K562 (cell line): ENCODE results near the gene CATSPER1. TPM values are rescaled to one million over a fixed set of nuclear protein-coding genes. Genes with fewer than 3 reads are reported as not detected.

Experiments
- ATAC-seq: fragments of 200-7000 bp; cut with Tn5 transposase; 3 replicates; pipeline ENCODE4 v1.9.1; 2020; ENCODE audit warnings: moderate library complexity
- BruUV-seq: library from RNA; stranded (reverse); fragments of 400-500 nt; replicated peaks from 2 replicates; lab custom pipeline; 2021; lab: Mats Ljungman, UMichigan
- CTCF ChIA-PET: fragments of 300-600 bp; formaldehyde crosslinking; extraction: SDS; loops from one replicate; lab custom pipeline; 2021; ENCODE audit warnings: low intra/inter-chr PET ratio; lab: Yijun Ruan, JAX
- POLR2A ChIA-PET: fragments of 300-600, 350-650 bp; sonication (Branson Sonifier 250); formaldehyde crosslinking; extraction: SDS; loops from one replicate; lab custom pipeline; 2021; ENCODE audit warnings: antibody characterized with exemption, inconsistent platforms; lab: Yijun Ruan, JAX
- DNase-seq, 4 experiments: peaks; one replicate each; pipeline versions ENCODE4 v3.0.0 to v3.0.0-alpha.2; 2011 to 2018; ENCODE audit warnings: low spot score in 3 of 4, mixed read lengths in 3 of 4; ENCODE audit errors: extremely low read depth in 1 of 4
- FAIRE-seq: peaks from 2 replicates; lab custom pipeline; 2011; peaks lifted over from hg19 to GRCh38; lab: Jason Lieb, UNC
- H2AFZ ChIP-seq: 2 replicates; pipeline ENCODE4 v1.6.0; 2011; ENCODE audit warnings: low read depth, low read length, control low read depth, inconsistent platforms
- H3K27ac ChIP-seq: fragments of 200-600 bp; 3 replicates; pipeline ENCODE4 v1.8.0; 2011; ENCODE audit warnings: low read depth, mild to moderate bottlenecking, control low read depth, inconsistent platforms, low read length, moderate library complexity, mixed read lengths; ENCODE audit errors: extremely low read depth
- H3K27me3 ChIP-seq, 2 experiments: fragments of 300-600 bp in 1 of 2; 2 replicates in 1 of 2; 3 replicates in 1 of 2; pipeline versions ENCODE4 v1.6.0 to v1.8.0; 2011; ENCODE audit warnings: inconsistent platforms in 2 of 2, low read length in 2 of 2, mild to moderate bottlenecking in 1 of 2, mixed read lengths in 1 of 2, moderate library complexity in 1 of 2; ENCODE audit not compliant: control insufficient read depth in 2 of 2, insufficient read depth in 2 of 2
- H3K36me3 ChIP-seq: fragments of 300-600 bp; 3 replicates; pipeline ENCODE4 v1.8.0; 2011; ENCODE audit warnings: mild to moderate bottlenecking, low read length, inconsistent platforms; ENCODE audit not compliant: control insufficient read depth, insufficient read depth
- H3K4me1 ChIP-seq, 2 experiments: fragments of 200-600 bp in 1 of 2; replicated peaks in 1 of 2; 2 replicates in 1 of 2; 3 replicates in 1 of 2; pipeline versions ENCODE4 v1.5.1 to v1.8.0; 2011; ENCODE audit warnings: inconsistent platforms in 2 of 2, low read length in 2 of 2, mild to moderate bottlenecking in 1 of 2, mixed read lengths in 1 of 2, moderate library complexity in 1 of 2; ENCODE audit not compliant: control insufficient read depth in 2 of 2, insufficient read depth in 2 of 2
- H3K4me2 ChIP-seq: 2 replicates; pipeline ENCODE4 v1.6.1; 2011; ENCODE audit warnings: low read length, control low read depth, inconsistent platforms, mixed read lengths; ENCODE audit not compliant: insufficient read depth
- H3K4me3 ChIP-seq: fragments of 200-600 bp; sonication (generic), shearing (Covaris generic); 2 replicates; pipeline ENCODE4 v1.5.1; 2016; ENCODE audit warnings: control low read depth, inconsistent platforms
- H3K79me2 ChIP-seq: fragments of 200-600 bp; 3 replicates; pipeline ENCODE4 v1.8.0; 2011; ENCODE audit warnings: low read length, inconsistent platforms; ENCODE audit not compliant: control insufficient read depth, insufficient read depth
- H3K9ac ChIP-seq, 2 experiments: 2 replicates each; pipeline versions ENCODE4 v1.6.0 to v1.6.1; 2011; ENCODE audit warnings: low read depth in 2 of 2, low read length in 2 of 2, control low read depth in 1 of 2, inconsistent platforms in 1 of 2, mild to moderate bottlenecking in 1 of 2, mixed read lengths in 1 of 2; ENCODE audit not compliant: insufficient read depth in 1 of 2
- H3K9me1 ChIP-seq: one replicate; pipeline ENCODE4 v1.6.0; 2011; ENCODE audit warnings: inconsistent platforms, mild to moderate bottlenecking, low read length, moderate library complexity; ENCODE audit not compliant: control insufficient read depth, insufficient read depth
- H3K9me3 ChIP-seq: replicated peaks from 2 replicates; pipeline ENCODE4 v1.5.1; 2011; ENCODE audit warnings: low read depth, low read length, inconsistent platforms; ENCODE audit not compliant: control insufficient read depth, insufficient read depth
- H4K20me1 ChIP-seq: replicated peaks from 2 replicates; pipeline ENCODE4 v1.6.1; 2011; ENCODE audit warnings: low read length, inconsistent platforms, mixed read lengths; ENCODE audit not compliant: control insufficient read depth, insufficient read depth
- CBFA2T2 ChIP-seq: fragments of 450-650 bp; conservative IDR thresholded peaks from 2 replicates; pipeline ENCODE4 v1.6.1; 2017; ENCODE audit warnings: mild to moderate bottlenecking
- CBFA2T3 ChIP-seq: fragments of 450-650 bp; IDR thresholded peaks from 2 replicates; pipeline ENCODE4 v1.6.1; 2017
- CCAR2 ChIP-seq: fragments of 200-400 bp; formaldehyde crosslinking; IDR thresholded peaks from 2 replicates; pipeline ENCODE4 v1.6.1; 2017; ENCODE audit warnings: mild to moderate bottlenecking, low read depth, low read length
- GABPB1 ChIP-seq: sonication (generic); formaldehyde crosslinking; IDR thresholded peaks from 2 replicates; pipeline ENCODE4 v1.8.0; 2022; ENCODE audit warnings: mild to moderate bottlenecking, missing genetic modification reagents
- POLR2G ChIP-seq: fragments of 200-400 bp; formaldehyde crosslinking; IDR thresholded peaks from 2 replicates; pipeline ENCODE4 v1.6.1; 2017; ENCODE audit warnings: low read depth, mild to moderate bottlenecking, antibody characterized with exemption, low read length, moderate library complexity
- PYGO2 ChIP-seq: fragments of 450-650 bp; IDR thresholded peaks from 2 replicates; pipeline ENCODE4 v1.6.1; 2016; ENCODE audit warnings: mild to moderate bottlenecking, missing genetic modification characterization, moderate library complexity, missing compliant biosample characterization
- TEAD4 ChIP-seq, 2 experiments: sonication (generic) in 1 of 2; formaldehyde crosslinking in 1 of 2; IDR thresholded peaks; 2 replicates each; pipeline versions ENCODE4 v1.6.1 to v1.8.0; 2012 to 2022; ENCODE audit warnings: borderline replicate concordance in 1 of 2, inconsistent platforms in 1 of 2, low read length in 1 of 2, mild to moderate bottlenecking in 1 of 2, missing genetic modification reagents in 1 of 2
- THRAP3 ChIP-seq: fragments of 450-650 bp; IDR thresholded peaks from 2 replicates; pipeline ENCODE4 v1.6.1; 2016; ENCODE audit warnings: mild to moderate bottlenecking, inconsistent platforms, borderline replicate concordance
- TRIM28 ChIP-seq: fragments of 450-650 bp; IDR thresholded peaks from 2 replicates; pipeline ENCODE4 v1.6.1; 2017
- ZFPM2 ChIP-seq: fragments of 250-450 bp; sonication (Bioruptor Pico); IDR thresholded peaks from 2 replicates; pipeline ENCODE4 v1.5.1; 2022; ENCODE audit warnings: mild to moderate bottlenecking
- ZNF12 ChIP-seq: sonication (generic); formaldehyde crosslinking; IDR thresholded peaks from 2 replicates; pipeline ENCODE4 v1.4.0; 2020; ENCODE audit warnings: mild to moderate bottlenecking, missing genetic modification reagents
- WGBS: fragments of 100-300 bp; shearing (Covaris generic); methylation state at CpG from one replicate; pipeline ENCODE4 v1.1.6; 2016; ENCODE audit warnings: low coverage, mixed read lengths; ENCODE audit not compliant: insufficient coverage; ENCODE audit errors: missing lambda C conversion rate; 5-methylcytosine and 5-hydroxymethylcytosine counted together
- in situ Hi-C: fragments of 300-500 bp; cut with MboI; formaldehyde crosslinking; loops from 4 replicates; pipeline ENCODE4 v1.15.0; 2018; ENCODE audit warnings: inconsistent platforms, mixed read lengths
- intact Hi-C: fragments of 100-400 bp; cut with micrococcal nuclease; formaldehyde crosslinking; loops from 2 replicates; pipeline ENCODE4 v1.14.2; 2022
- polyA plus RNA-seq, 8 experiments: library from polyadenylated mRNA; depleted of rRNA in 4 of 8; stranded (reverse) in 5 of 8; unstranded in 3 of 8; fragments of >200 nt; fragmentation: Nextera tagmentation in 2 of 8; fragmentation: Illumina TruSeq in 1 of 8; extraction: Ambion mirVana in 2 of 8; extraction: Trizol in 1 of 8; gene quantifications; 2 replicates each; pipeline versions ENCODE4 v1.2.1 to v1.2.3, GENCODE V29; 2011 to 2014; ENCODE audit warnings: inconsistent platforms in 1 of 8, missing spikeins in 1 of 8
- total RNA-seq, 7 experiments: library from RNA; depleted of rRNA in 6 of 7; stranded (reverse); fragments of >200 nt in 6 of 7; fragmentation: Illumina TruSeq in 2 of 7; extraction: Trizol in 2 of 7; gene quantifications; 2 replicates each; pipeline versions ENCODE4 v1.2.1 to v1.2.3, GENCODE V29; 2011 to 2021; ENCODE audit warnings: low replicate concordance in 1 of 7
- TF ChIP-seq, protein P1 (sequence below): IDR thresholded peaks from 2 replicates; pipeline ENCODE4 v1.6.1; 2014; ENCODE audit warnings: antibody characterized with exemption
- TF ChIP-seq, protein P2 (sequence below): fragments of 250-450 bp; sonication (Bioruptor Pico); IDR thresholded peaks from 2 replicates; pipeline ENCODE4 v1.8.0; 2022; ENCODE audit warnings: moderate library complexity, mild to moderate bottlenecking, inconsistent platforms
- TF ChIP-seq, protein P3 (sequence below): fragments of 450-650 bp; IDR thresholded peaks from 2 replicates; pipeline ENCODE4 v1.6.1; 2017; ENCODE audit warnings: mild to moderate bottlenecking, moderate library complexity
- TF ChIP-seq, protein P4 (sequence below): fragments of 250-450 bp; sonication (Bioruptor Pico); IDR thresholded peaks from 2 replicates; pipeline ENCODE4 v1.5.0; 2021; ENCODE audit warnings: mild to moderate bottlenecking, moderate library complexity

CATSPER1 gene
- total and polyA plus RNA-seq, 9 of the 15 experiments (the other 6 are each of a cell fraction or from before 2014, with no cell fraction given) = 0.21 to 3.3 (median 0.76) TPM

DNA sequence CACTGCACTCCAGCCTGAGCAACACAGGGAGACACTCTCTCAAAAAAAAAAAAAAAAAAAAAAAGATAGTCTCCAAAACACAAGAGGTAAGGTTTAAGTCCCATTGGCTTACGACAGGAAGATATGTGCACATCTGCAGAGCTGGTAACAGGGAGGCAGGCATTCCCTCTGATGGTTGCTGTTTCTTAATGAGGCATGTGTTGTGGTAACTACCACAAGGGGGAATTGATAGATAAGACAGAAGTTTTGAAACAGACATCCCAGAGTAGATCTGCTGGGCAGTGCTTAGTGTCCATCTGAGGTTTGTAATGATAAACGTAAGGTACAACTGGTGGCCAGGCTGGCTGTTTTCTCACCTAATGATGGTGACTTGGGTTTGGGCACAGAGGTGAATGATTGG is 29.0 kb downstream of the CATSPER1 start:
- no TSS peak for BruUV-seq
- DNase-seq (peak in 2 of 4 experiments; percentile 31 to 37), FAIRE-seq (no peak), ATAC-seq (no peak)
- peaks cover 5 to 6% of the 10 kb centered on the region in 2 experiments; a peak in 4 of 5 replicates for H3K4me1 ChIP-seq
- in situ Hi-C loops (loop anchor here (10.0 kb wide), 1 partner anchor 282 kb away; the partner anchor contains the start of gene KAT5), intact Hi-C loops (no loop called here)
- H3K9me3 ChIP-seq = no peaks in the 10 kb centered on the region
- H3K9ac ChIP-seq = no peak overlapping the region
- no peaks in the 10 kb centered on the region for H3K27me3 ChIP-seq
- no peak overlapping the region for H2AFZ ChIP-seq
- WGBS = 85% methylated on average over 2 of the region's 2 CpGs
- H3K27ac ChIP-seq = no peak overlapping the region
- peaks cover 30% of the 10 kb centered on the region for H3K79me2 ChIP-seq
- peaks cover 41% of the 10 kb centered on the region for H3K36me3 ChIP-seq
- H3K4me2 ChIP-seq = no peak overlapping the region
- CTCF ChIA-PET = no interaction called here
- H4K20me1 ChIP-seq = peaks cover 3% of the 10 kb centered on the region; the same call in 1 of the 2 replicates
- no peaks in the 10 kb centered on the region for H3K9me1 ChIP-seq
- no peak overlapping the region for H3K4me3 ChIP-seq
- POLR2A ChIA-PET = interaction anchor here (0.6 to 1.4 kb wide), 2 partner anchors 53 to 1679 kb away, joined by 3 to 4 read pairs; partner anchors contain the start of gene PRDX5
- TF ChIP-seq THRAP3 (no peak), CBFA2T3 (peak; percentile 63), GABPB1 (CRISPR knock-in tag) (no peak), CBFA2T2 (peak; percentile 16; the same call in 1 of the 2 replicates), ZFPM2 (no peak), CCAR2 (no peak), TEAD4 (IDR thresholded peaks at IDR 0.05; ENCODE audit: low read length) (peak; percentile 54), TEAD4 (CRISPR knock-in tag; IDR thresholded peaks at IDR 0.05; ENCODE audit: borderline replicate concordance) (no peak), PYGO2 (tag) (no peak), TRIM28 (no peak), POLR2G (no peak), ZNF12 (CRISPR knock-in tag) (no peak)
- TF ChIP-seq, protein P1, sequence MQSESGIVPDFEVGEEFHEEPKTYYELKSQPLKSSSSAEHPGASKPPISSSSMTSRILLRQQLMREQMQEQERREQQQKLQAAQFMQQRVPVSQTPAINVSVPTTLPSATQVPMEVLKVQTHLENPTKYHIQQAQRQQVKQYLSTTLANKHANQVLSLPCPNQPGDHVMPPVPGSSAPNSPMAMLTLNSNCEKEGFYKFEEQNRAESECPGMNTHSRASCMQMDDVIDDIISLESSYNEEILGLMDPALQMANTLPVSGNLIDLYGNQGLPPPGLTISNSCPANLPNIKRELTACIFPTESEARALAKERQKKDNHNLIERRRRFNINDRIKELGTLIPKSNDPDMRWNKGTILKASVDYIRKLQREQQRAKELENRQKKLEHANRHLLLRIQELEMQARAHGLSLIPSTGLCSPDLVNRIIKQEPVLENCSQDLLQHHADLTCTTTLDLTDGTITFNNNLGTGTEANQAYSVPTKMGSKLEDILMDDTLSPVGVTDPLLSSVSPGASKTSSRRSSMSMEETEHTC = no peak
- TF ChIP-seq, protein P2, sequence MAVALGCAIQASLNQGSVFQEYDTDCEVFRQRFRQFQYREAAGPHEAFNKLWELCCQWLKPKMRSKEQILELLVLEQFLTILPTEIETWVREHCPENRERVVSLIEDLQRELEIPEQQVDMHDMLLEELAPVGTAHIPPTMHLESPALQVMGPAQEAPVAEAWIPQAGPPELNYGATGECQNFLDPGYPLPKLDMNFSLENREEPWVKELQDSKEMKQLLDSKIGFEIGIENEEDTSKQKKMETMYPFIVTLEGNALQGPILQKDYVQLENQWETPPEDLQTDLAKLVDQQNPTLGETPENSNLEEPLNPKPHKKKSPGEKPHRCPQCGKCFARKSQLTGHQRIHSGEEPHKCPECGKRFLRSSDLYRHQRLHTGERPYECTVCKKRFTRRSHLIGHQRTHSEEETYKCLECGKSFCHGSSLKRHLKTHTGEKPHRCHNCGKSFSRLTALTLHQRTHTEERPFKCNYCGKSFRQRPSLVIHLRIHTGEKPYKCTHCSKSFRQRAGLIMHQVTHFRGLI (CRISPR knock-in tag) = no peak
- TF ChIP-seq, protein P3, sequence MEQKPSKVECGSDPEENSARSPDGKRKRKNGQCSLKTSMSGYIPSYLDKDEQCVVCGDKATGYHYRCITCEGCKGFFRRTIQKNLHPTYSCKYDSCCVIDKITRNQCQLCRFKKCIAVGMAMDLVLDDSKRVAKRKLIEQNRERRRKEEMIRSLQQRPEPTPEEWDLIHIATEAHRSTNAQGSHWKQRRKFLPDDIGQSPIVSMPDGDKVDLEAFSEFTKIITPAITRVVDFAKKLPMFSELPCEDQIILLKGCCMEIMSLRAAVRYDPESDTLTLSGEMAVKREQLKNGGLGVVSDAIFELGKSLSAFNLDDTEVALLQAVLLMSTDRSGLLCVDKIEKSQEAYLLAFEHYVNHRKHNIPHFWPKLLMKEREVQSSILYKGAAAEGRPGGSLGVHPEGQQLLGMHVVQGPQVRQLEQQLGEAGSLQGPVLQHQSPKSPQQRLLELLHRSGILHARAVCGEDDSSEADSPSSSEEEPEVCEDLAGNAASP = no peak
- TF ChIP-seq, protein P4, sequence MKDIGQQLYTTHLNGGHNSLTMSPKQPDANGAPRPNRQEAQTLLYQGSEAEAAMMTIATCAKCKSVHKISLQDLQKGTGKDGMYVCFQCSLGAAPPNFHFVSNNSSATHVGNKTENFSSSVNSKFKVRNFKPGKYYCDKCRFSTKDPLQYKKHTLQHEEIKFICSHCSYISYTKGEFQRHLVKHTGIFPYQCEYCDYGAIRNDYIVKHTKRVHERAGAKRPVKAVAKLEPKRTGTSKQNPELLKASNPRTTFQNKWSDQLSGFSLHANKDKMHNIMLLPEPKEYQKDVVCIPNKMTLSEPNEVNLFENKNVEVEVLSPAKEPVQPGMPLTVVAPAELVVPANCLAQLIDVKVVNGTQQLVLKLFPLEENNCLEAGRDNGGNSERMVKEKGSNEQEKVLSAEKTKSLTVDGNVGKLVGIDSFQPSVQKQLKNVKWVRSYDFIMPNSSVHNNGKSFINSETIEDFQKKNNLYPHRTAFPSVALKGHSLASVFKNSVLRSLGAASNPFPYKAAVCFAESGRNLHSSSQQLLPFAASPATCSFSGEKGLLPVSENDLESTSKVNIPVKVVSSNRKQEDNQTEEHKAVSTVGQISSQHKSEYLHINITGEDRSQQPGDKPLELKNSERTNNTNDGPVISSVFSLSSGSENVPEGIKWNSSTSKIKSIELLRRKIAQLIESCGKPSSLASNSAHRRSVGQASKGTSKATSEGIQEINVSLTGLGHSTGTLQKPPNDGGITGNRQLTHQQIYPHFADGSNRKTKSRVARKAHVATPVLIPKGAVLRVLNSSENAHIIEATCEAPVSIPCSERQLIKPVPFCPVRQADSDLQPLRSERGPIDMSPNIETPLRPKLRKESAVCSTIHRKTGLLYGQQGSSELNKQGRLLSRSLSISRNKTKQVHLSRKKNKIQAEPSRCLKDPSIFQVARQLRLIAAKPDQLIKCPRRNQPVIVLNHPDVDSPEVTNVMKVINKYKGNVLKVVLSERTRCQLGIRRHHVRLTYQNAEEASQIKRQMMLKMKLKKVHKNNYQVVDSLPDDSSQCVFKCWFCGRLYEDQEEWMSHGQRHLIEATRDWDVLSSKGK = no peak
